Activated B cell treated with CpG ODN at 0.5 μM for 24 hours (primary cell): Measurements from ENCODE around the gene EIF5A. TPM values are rescaled to one million over a fixed set of nuclear protein-coding genes. Genes with fewer than 3 reads are reported as not detected.

Experiments used
- ATAC-seq: fragments of 200-7000 bp; cut with Tn5 transposase; one replicate; pipeline ENCODE4 v1.10.0; 2021; ENCODE audit warnings: low read depth, mild to moderate bottlenecking, moderate library complexity
- CTCF ChIA-PET: fragments of 350-600 bp; sonication (Branson Sonifier 250); formaldehyde crosslinking; loops from one replicate; lab custom pipeline; 2021; ENCODE audit warnings: antibody characterized with exemption; lab: Charles Lee
- POLR2A ChIA-PET: fragments of 350-600 bp; sonication (Branson Sonifier 250); formaldehyde crosslinking; loops from one replicate; lab custom pipeline; 2021; ENCODE audit warnings: antibody characterized with exemption; lab: Charles Lee
- DNase-seq: peaks from one replicate; pipeline ENCODE4 v3.0.0; 2022
- H3K27ac Mint-ChIP-seq: one replicate; pipeline ENCODE4 v1.8.0; 2020; ENCODE audit warnings: mixed read lengths
- H3K27me3 Mint-ChIP-seq: one replicate; pipeline ENCODE4 v1.8.0; 2021; ENCODE audit warnings: mixed read lengths
- H3K36me3 Mint-ChIP-seq: one replicate; pipeline ENCODE4 v1.8.0; 2021; ENCODE audit warnings: low read depth, mixed read lengths
- H3K4me1 Mint-ChIP-seq: one replicate; pipeline ENCODE4 v1.8.0; 2021; ENCODE audit warnings: mixed read lengths
- H3K4me3 Mint-ChIP-seq: one replicate; pipeline ENCODE4 v1.8.0; 2020; ENCODE audit warnings: mild to moderate bottlenecking, mixed read lengths
- H3K9me3 Mint-ChIP-seq: one replicate; pipeline ENCODE4 v1.8.0; 2020; ENCODE audit warnings: mixed read lengths
- intact Hi-C: fragments of 100-400 bp; cut with micrococcal nuclease; formaldehyde crosslinking; loops from one replicate; pipeline ENCODE4 v1.15.1; 2024
- total RNA-seq: library from RNA; stranded (reverse); gene quantifications from 2 replicates; pipeline ENCODE4 v1.2.3, GENCODE V29; 2022
- TF ChIP-seq, protein P1 (sequence below): fragments of 200-600 bp; IDR thresholded peaks from one replicate; pipeline ENCODE4 v1.8.0; 2022; ENCODE audit warnings: antibody characterized with exemption, mild to moderate bottlenecking

Gene EIF5A
- total RNA-seq, 1 donor from 2014 or later = 656 TPM

- H3K27ac Mint-ChIP-seq = no peak overlapping the region
- DNase-seq (no peak), ATAC-seq (no peak)
- no peak overlapping the region for H3K4me3 Mint-ChIP-seq
- intact Hi-C loops = no loop called here
- H3K27me3 Mint-ChIP-seq = no peaks in the 10 kb centered on the region
- peaks cover 31% of the 10 kb centered on the region for H3K4me1 Mint-ChIP-seq
- POLR2A ChIA-PET = no interaction called here
- CTCF ChIA-PET = interaction anchor here (3.8 kb wide), 1 partner anchor 11 kb away, joined by 13 read pairs; no protein-coding TSS in a partner anchor
- H3K36me3 Mint-ChIP-seq = peaks cover 54% of the 10 kb centered on the region
- no peaks in the 10 kb centered on the region for H3K9me3 Mint-ChIP-seq
- TF ChIP-seq, protein P1, sequence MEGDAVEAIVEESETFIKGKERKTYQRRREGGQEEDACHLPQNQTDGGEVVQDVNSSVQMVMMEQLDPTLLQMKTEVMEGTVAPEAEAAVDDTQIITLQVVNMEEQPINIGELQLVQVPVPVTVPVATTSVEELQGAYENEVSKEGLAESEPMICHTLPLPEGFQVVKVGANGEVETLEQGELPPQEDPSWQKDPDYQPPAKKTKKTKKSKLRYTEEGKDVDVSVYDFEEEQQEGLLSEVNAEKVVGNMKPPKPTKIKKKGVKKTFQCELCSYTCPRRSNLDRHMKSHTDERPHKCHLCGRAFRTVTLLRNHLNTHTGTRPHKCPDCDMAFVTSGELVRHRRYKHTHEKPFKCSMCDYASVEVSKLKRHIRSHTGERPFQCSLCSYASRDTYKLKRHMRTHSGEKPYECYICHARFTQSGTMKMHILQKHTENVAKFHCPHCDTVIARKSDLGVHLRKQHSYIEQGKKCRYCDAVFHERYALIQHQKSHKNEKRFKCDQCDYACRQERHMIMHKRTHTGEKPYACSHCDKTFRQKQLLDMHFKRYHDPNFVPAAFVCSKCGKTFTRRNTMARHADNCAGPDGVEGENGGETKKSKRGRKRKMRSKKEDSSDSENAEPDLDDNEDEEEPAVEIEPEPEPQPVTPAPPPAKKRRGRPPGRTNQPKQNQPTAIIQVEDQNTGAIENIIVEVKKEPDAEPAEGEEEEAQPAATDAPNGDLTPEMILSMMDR = no peak
Measured at GRCh38 chr17:7340179-7340578, 32.8 kb downstream of the EIF5A start.

DNA sequence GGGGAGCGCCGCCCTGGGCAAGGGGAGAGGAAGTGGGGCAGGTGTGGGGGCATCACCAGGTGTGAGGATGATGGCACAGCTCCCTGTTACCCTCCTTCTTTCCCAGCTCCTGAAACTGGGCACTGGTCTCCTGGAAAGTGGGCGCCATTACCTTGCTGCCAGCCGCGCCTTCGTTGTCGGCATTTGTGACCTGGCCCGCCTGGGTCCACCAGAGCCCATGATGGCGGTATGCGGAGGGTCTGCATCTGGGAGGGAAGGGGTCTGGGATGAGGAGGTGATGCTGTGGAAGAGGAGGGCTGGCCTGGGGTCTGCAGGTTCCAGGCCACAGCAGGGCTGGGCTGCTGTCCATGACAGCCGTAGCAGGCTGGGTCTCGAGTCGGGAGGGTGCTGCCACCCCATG is 34.4 kb downstream of the EIF5A start:
- no peaks in the 10 kb centered on the region for H3K27me3 Mint-ChIP-seq
- intact Hi-C loops = no loop called here
- H3K36me3 Mint-ChIP-seq = peaks cover 60% of the 10 kb centered on the region
- no peaks in the 10 kb centered on the region for H3K9me3 Mint-ChIP-seq
- POLR2A ChIA-PET = no interaction called here
- TF ChIP-seq, protein P1 = no peak
- CTCF ChIA-PET = no interaction called here
- DNase-seq (no peak), ATAC-seq (no peak)
- no peak overlapping the region for H3K4me3 Mint-ChIP-seq
- peaks cover 19% of the 10 kb centered on the region for H3K4me1 Mint-ChIP-seq
- H3K27ac Mint-ChIP-seq = peak overlapping the region; percentile 25

DNA sequence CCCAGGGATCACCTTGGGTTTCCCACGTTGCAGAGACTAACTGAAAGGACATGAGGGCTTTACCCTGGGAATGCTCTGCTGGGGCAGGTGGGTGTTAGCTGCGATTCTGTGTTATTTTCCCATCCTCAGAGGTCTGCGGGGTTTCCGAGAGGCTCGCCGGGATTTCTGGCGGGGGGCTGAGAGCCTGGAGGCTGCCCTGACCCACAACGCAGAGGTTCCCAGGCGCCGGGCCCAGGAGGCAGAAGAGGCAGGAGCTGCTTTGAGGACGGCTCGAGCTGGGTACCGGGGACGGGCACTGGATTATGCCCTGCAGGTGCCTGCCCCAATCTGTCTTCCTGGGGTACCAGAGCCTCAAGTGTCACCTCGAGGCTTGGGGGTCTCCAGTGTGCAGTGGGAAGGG is 35.8 kb downstream of the EIF5A start:
- intact Hi-C loops = no loop called here
- no peak overlapping the region for H3K4me3 Mint-ChIP-seq
- no peaks in the 10 kb centered on the region for H3K27me3 Mint-ChIP-seq
- peaks cover 63% of the 10 kb centered on the region for H3K36me3 Mint-ChIP-seq
- peak overlapping the region; percentile 72 for H3K27ac Mint-ChIP-seq
- DNase-seq (no peak), ATAC-seq (no peak)
- TF ChIP-seq, protein P1 = no peak
- POLR2A ChIA-PET = interaction anchor here (0.5 to 1.4 kb wide), 2 partner anchors 14 to 141 kb away, joined by 3 to 4 read pairs; partner anchors contain the start of genes NEURL4 and POLR2A
- H3K9me3 Mint-ChIP-seq = no peaks in the 10 kb centered on the region
- CTCF ChIA-PET = interaction anchor here (1.1 to 3.9 kb wide), 2 partner anchors 14 to 297 kb away, joined by 4 to 19 read pairs; partner anchors contain the start of gene NEURL4
- peaks cover 7% of the 10 kb centered on the region for H3K4me1 Mint-ChIP-seq

- H3K4me1 Mint-ChIP-seq = peaks cover 19% of the 10 kb centered on the region
- intact Hi-C loops = no loop called here
- TF ChIP-seq, protein P1 = no peak
Measured at GRCh38 chr17:7346761-7347614, 39.6 kb downstream of the EIF5A start.

More at GRCh38 chr17:7346761-7347614, 39.6 kb downstream of the EIF5A start:
- DNase-seq (no peak), ATAC-seq (no peak)
- Mint-ChIP-seq H3K36me3 (peaks cover 53% of the 10 kb centered on the region), H3K9me3 (no peaks in the 10 kb centered on the region), H3K27me3 (no peaks in the 10 kb centered on the region), H3K27ac (no peak overlapping the region), H3K4me3 (no peak overlapping the region)
- POLR2A ChIA-PET = interaction anchor here (1.2 to 2.9 kb wide), 2 partner anchors 11 to 18 kb away, joined by 3 to 16 read pairs; partner anchors contain the start of genes ACAP1 and NEURL4
- CTCF ChIA-PET = interaction anchor here (0.8 to 3.9 kb wide), 5 partner anchors 11 to 334 kb away, joined by 3 to 21 read pairs (median 3); partner anchors contain the start of genes ACAP1, NEURL4 and RNASEK
